HFFc6 (cell line): ENCODE measurements around the gene RAB11FIP3. TPM values are rescaled to one million over a fixed set of nuclear protein-coding genes. Genes with fewer than 3 reads are reported as not detected.
A peak's percentile ranks its signal among the peaks of the same experiment; 100 is the strongest.

Experiments
- DNase-seq: peaks from one replicate; pipeline ENCODE4 v3.0.0-alpha.2; 2018
- H3K27ac Mint-ChIP-seq: 2 replicates; pipeline ENCODE4 v1.8.0; 2020; ENCODE audit warnings: mild to moderate bottlenecking, mixed read lengths
- H3K27me3 Mint-ChIP-seq: 2 replicates; pipeline ENCODE4 v1.8.0; 2021; ENCODE audit warnings: mild to moderate bottlenecking, moderate library complexity, mixed read lengths; ENCODE audit not compliant: insufficient read depth
- H3K36me3 Mint-ChIP-seq: 2 replicates; pipeline ENCODE4 v1.8.0; 2021; ENCODE audit warnings: low read depth, mixed read lengths
- H3K4me1 Mint-ChIP-seq: 2 replicates; pipeline ENCODE4 v1.8.0; 2020; ENCODE audit warnings: low read depth, mixed read lengths
- H3K4me3 Mint-ChIP-seq: 2 replicates; pipeline ENCODE4 v1.8.0; 2020; ENCODE audit warnings: mild to moderate bottlenecking, moderate library complexity, mixed read lengths
- H3K9me3 Mint-ChIP-seq: 2 replicates; pipeline ENCODE4 v1.8.0; 2020; ENCODE audit warnings: mild to moderate bottlenecking, mixed read lengths
- total RNA-seq, 6 experiments: library from RNA; stranded (reverse); fragmentation: NEBNext Ultra II Directional; extraction: Animal tissue kit (Norgen Biotek cat#: 25700); gene quantifications; 2 replicates in 1 of 6; 3 replicates in 5 of 6; pipeline ENCODE4 v1.2.3, GENCODE V29; 2021
- TF ChIP-seq, protein P1 (sequence below): fragments of 200-600 bp; sonication (generic); IDR thresholded peaks from 2 replicates; pipeline ENCODE4 v1.5.0; 2021; ENCODE audit warnings: antibody characterized with exemption, mild to moderate bottlenecking

RAB11FIP3 gene
- total RNA-seq, 6 experiments from 2014 or later = 30.3 to 36.9 (median 33.9) TPM

GRCh38 chr16:397736-398332 lies 27.6 kb upstream of the RAB11FIP3 start:
- Mint-ChIP-seq H3K4me1 (peaks cover 19% of the 10 kb centered on the region), H3K36me3 (peaks cover 8% of the 10 kb centered on the region), H3K9me3 (no peaks in the 10 kb centered on the region), H3K27ac (peak overlapping the region; percentile 74), H3K4me3 (peak overlapping the region; percentile 63), H3K27me3 (peaks cover 6% of the 10 kb centered on the region; the same call in 1 of the 2 replicates)
- TF ChIP-seq, protein P1, sequence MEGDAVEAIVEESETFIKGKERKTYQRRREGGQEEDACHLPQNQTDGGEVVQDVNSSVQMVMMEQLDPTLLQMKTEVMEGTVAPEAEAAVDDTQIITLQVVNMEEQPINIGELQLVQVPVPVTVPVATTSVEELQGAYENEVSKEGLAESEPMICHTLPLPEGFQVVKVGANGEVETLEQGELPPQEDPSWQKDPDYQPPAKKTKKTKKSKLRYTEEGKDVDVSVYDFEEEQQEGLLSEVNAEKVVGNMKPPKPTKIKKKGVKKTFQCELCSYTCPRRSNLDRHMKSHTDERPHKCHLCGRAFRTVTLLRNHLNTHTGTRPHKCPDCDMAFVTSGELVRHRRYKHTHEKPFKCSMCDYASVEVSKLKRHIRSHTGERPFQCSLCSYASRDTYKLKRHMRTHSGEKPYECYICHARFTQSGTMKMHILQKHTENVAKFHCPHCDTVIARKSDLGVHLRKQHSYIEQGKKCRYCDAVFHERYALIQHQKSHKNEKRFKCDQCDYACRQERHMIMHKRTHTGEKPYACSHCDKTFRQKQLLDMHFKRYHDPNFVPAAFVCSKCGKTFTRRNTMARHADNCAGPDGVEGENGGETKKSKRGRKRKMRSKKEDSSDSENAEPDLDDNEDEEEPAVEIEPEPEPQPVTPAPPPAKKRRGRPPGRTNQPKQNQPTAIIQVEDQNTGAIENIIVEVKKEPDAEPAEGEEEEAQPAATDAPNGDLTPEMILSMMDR = peak; percentile 63
- DNase-seq = peak; percentile 87

GRCh38 chr16:398561-399339 lies 26.7 kb upstream of the RAB11FIP3 start:
- DNase-seq = no peak
- peaks cover 8% of the 10 kb centered on the region for H3K36me3 Mint-ChIP-seq
- TF ChIP-seq, protein P1 = no peak
- peak overlapping the region; percentile 63; the same call in 1 of the 2 replicates for H3K4me3 Mint-ChIP-seq
- no peaks in the 10 kb centered on the region for H3K9me3 Mint-ChIP-seq
- peaks cover 6% of the 10 kb centered on the region; the same call in 1 of the 2 replicates for H3K27me3 Mint-ChIP-seq
- peaks cover 19% of the 10 kb centered on the region for H3K4me1 Mint-ChIP-seq
- H3K27ac Mint-ChIP-seq = peak overlapping the region; percentile 74

GRCh38 chr16:399340-400019 lies 26.0 kb upstream of the RAB11FIP3 start:
- Mint-ChIP-seq H3K4me1 (peaks cover 19% of the 10 kb centered on the region), H3K27ac (no peak overlapping the region), H3K4me3 (no peak overlapping the region), H3K36me3 (peaks cover 8% of the 10 kb centered on the region), H3K9me3 (no peaks in the 10 kb centered on the region), H3K27me3 (peaks cover 6% of the 10 kb centered on the region; the same call in 1 of the 2 replicates)
- TF ChIP-seq, protein P1 = no peak
- DNase-seq = no peak

DNA sequence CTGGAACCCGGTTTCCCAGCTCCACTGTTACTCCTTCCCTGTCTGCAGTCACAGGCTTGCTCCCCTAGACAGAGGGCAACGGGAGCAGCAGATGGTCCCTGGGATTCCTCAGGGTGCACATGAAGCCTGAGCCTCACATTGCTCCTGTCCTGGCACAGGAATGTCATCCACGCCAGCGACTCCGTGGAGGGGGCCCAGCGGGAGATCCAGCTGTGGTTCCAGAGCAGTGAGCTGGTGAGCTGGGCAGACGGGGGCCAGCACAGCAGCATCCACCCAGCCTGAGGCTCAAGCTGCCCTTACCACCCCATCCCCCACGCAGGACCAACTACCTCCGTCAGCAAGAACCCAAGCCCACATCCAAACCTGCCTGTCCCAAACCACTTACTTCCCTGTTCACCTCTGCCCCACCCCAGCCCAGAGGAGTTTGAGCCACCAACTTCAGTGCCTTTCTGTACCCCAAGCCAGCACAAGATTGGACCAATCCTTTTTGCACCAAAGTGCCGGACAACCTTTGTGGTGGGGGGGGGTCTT lies 25.3 kb upstream of the RAB11FIP3 start:
- H3K36me3 Mint-ChIP-seq = peaks cover 8% of the 10 kb centered on the region
- DNase-seq = no peak
- no peaks in the 10 kb centered on the region for H3K9me3 Mint-ChIP-seq
- H3K4me1 Mint-ChIP-seq = peaks cover 19% of the 10 kb centered on the region
- peak overlapping the region; percentile 89 for H3K4me3 Mint-ChIP-seq
- H3K27ac Mint-ChIP-seq = peak overlapping the region; percentile 75
- TF ChIP-seq, protein P1 = no peak
- peaks cover 6% of the 10 kb centered on the region; the same call in 1 of the 2 replicates for H3K27me3 Mint-ChIP-seq
